HEK293 (cell line): Measurements from ENCODE around the gene DDX23.
A peak's percentile ranks its signal among the peaks of the same experiment; 100 is the strongest.

ENCODE experiments used
- CTCF ChIA-PET: fragments of 350-600 bp; formaldehyde crosslinking; extraction: SDS; loops from one replicate; lab custom pipeline; 2021; ENCODE audit warnings: antibody characterized with exemption; lab: Yijun Ruan, JAX
- POLR2A ChIA-PET: fragments of 300-600 bp; formaldehyde crosslinking; extraction: SDS; loops from one replicate; lab custom pipeline; 2020; ENCODE audit warnings: antibody characterized with exemption, inconsistent platforms; lab: Yijun Ruan, JAX
- H3K27ac ChIP-seq: fragments of 200-500 bp; sonication (Bioruptor generic); 2 replicates; pipeline ENCODE4 v1.5.1; 2014; ENCODE audit warnings: low read depth, low read length, control low read depth, inconsistent platforms; ENCODE audit errors: extremely low read depth
- H3K36me3 ChIP-seq, 2 experiments: fragments of 200-500 bp in 1 of 2; sonication (Bioruptor generic) in 1 of 2; 1 replicate in 1 of 2; 2 replicates in 1 of 2; pipeline ENCODE4 v1.5.1; 2014 to 2017; ENCODE audit warnings: inconsistent platforms in 2 of 2, low read length in 2 of 2; ENCODE audit not compliant: control insufficient read depth in 2 of 2, insufficient read depth in 1 of 2
- H3K4me1 ChIP-seq: fragments of 200-500 bp; sonication (Bioruptor generic); 2 replicates; pipeline ENCODE4 v1.5.1; 2014; ENCODE audit warnings: mild to moderate bottlenecking, low read length, inconsistent platforms; ENCODE audit not compliant: control insufficient read depth, insufficient read depth
- H3K4me3 ChIP-seq: 2 replicates; pipeline ENCODE4 v1.5.1; 2011; ENCODE audit warnings: low read depth, mild to moderate bottlenecking, control low read depth, low read length, moderate library complexity
- H3K9me3 ChIP-seq: fragments of 200-500 bp; sonication (Bioruptor generic); 2 replicates; pipeline ENCODE4 v1.5.1; 2014; ENCODE audit warnings: low read depth, low read length, inconsistent platforms; ENCODE audit not compliant: control insufficient read depth, insufficient read depth
- EGR2 ChIP-seq: fragments of 450-650 bp; formaldehyde crosslinking; IDR thresholded peaks from 2 replicates; pipeline ENCODE4 v1.5.1; 2016; ENCODE audit warnings: low read depth, missing biosample characterization, missing genetic modification characterization
- FEZF1 ChIP-seq: fragments of 450-650 bp; formaldehyde crosslinking; IDR thresholded peaks from 2 replicates; pipeline ENCODE4 v1.5.1; 2016; ENCODE audit warnings: missing biosample characterization, missing genetic modification characterization
- KLF1 ChIP-seq: fragments of 450-650 bp; formaldehyde crosslinking; IDR thresholded peaks from 2 replicates; pipeline ENCODE4 v1.5.1; 2016; ENCODE audit warnings: missing biosample characterization, missing genetic modification characterization
- MEIS1 ChIP-seq: sonication (generic); formaldehyde crosslinking; IDR thresholded peaks from 2 replicates; pipeline ENCODE4 v1.8.1; 2022; ENCODE audit warnings: missing genetic modification reagents, mild to moderate bottlenecking, borderline replicate concordance
- PRDM1 ChIP-seq: fragments of 450-650 bp; formaldehyde crosslinking; IDR thresholded peaks from 2 replicates; pipeline ENCODE4; 2016; ENCODE audit warnings: missing biosample characterization, missing genetic modification characterization
- ZBTB7A ChIP-seq: fragments of 450-650 bp; formaldehyde crosslinking; IDR thresholded peaks from 2 replicates; pipeline ENCODE4 v1.5.1; 2016; ENCODE audit warnings: low read depth, missing biosample characterization, missing genetic modification characterization
- ZFHX2 ChIP-seq: fragments of 450-650 bp; formaldehyde crosslinking; conservative IDR thresholded peaks from 2 replicates; pipeline ENCODE4 v1.5.1; 2016; ENCODE audit warnings: missing biosample characterization, missing genetic modification characterization
- ZFP69B ChIP-seq: fragments of 450-650 bp; formaldehyde crosslinking; IDR thresholded peaks from 2 replicates; pipeline ENCODE4 v1.5.1; 2016; ENCODE audit warnings: missing biosample characterization, missing genetic modification characterization
- ZNF133 ChIP-seq: fragments of 450-650 bp; formaldehyde crosslinking; IDR thresholded peaks from 2 replicates; pipeline ENCODE4 v1.5.1; 2016; ENCODE audit warnings: missing biosample characterization, missing genetic modification characterization
- ZNF140 ChIP-seq: fragments of 450-650 bp; formaldehyde crosslinking; IDR thresholded peaks from 2 replicates; pipeline ENCODE4 v1.5.1; 2016; ENCODE audit warnings: missing biosample characterization, missing genetic modification characterization
- ZNF169 ChIP-seq: fragments of 450-650 bp; formaldehyde crosslinking; IDR thresholded peaks from 2 replicates; pipeline ENCODE4 v1.5.1; 2016; ENCODE audit warnings: missing biosample characterization, missing genetic modification characterization
- ZNF239 ChIP-seq: fragments of 450-650 bp; formaldehyde crosslinking; IDR thresholded peaks from 2 replicates; pipeline ENCODE4 v1.5.1; 2016; ENCODE audit warnings: missing biosample characterization, missing genetic modification characterization
- ZNF274 ChIP-seq, 2 experiments: fragments of 200-500 bp in 1 of 2; fragments of 450-650 bp in 1 of 2; sonication (Bioruptor generic) in 1 of 2; formaldehyde crosslinking in 1 of 2; IDR thresholded peaks; 2 replicates each; pipeline versions ENCODE4 v1.5.1 to v1.6.1; 2014 to 2016; ENCODE audit warnings: borderline replicate concordance in 1 of 2, inconsistent platforms in 1 of 2, low read length in 1 of 2, missing biosample characterization in 1 of 2, missing genetic modification characterization in 1 of 2
- ZNF426 ChIP-seq: fragments of 450-650 bp; formaldehyde crosslinking; IDR thresholded peaks from 2 replicates; pipeline ENCODE4 v1.5.1; 2017; ENCODE audit warnings: missing biosample characterization, missing genetic modification characterization, mild to moderate bottlenecking, inconsistent platforms, moderate library complexity
- ZNF558 ChIP-seq: fragments of 450-650 bp; formaldehyde crosslinking; IDR thresholded peaks from 2 replicates; pipeline ENCODE4 v1.5.1; 2016; ENCODE audit warnings: missing biosample characterization, missing genetic modification characterization
- ZNF596 ChIP-seq: fragments of 450-650 bp; IDR thresholded peaks from 2 replicates; pipeline ENCODE4 v1.5.0; 2018; ENCODE audit warnings: missing biosample characterization, mild to moderate bottlenecking, missing genetic modification characterization, moderate library complexity
- ZNF621 ChIP-seq: fragments of 450-650 bp; formaldehyde crosslinking; IDR thresholded peaks from 2 replicates; pipeline ENCODE4 v1.5.1; 2017; ENCODE audit warnings: missing biosample characterization, missing genetic modification characterization
- ZNF76 ChIP-seq: fragments of 450-650 bp; formaldehyde crosslinking; IDR thresholded peaks from 2 replicates; pipeline ENCODE4; 2016; ENCODE audit warnings: low read depth, missing biosample characterization, missing genetic modification characterization, borderline replicate concordance
- ZNF843 ChIP-seq: fragments of 450-650 bp; formaldehyde crosslinking; IDR thresholded peaks from 2 replicates; pipeline ENCODE4 v1.5.1; 2016; ENCODE audit warnings: missing biosample characterization, missing genetic modification characterization
- ZSCAN16 ChIP-seq: fragments of 450-650 bp; formaldehyde crosslinking; IDR thresholded peaks from 2 replicates; pipeline ENCODE4 v1.5.1; 2016; ENCODE audit warnings: missing biosample characterization, missing genetic modification characterization
- TF ChIP-seq, protein P1 (sequence below): sonication (generic); formaldehyde crosslinking; IDR thresholded peaks from 2 replicates; pipeline ENCODE4 v1.8.1; 2022; ENCODE audit warnings: mild to moderate bottlenecking, moderate library complexity, missing genetic modification reagents
- TF ChIP-seq, protein P2 (sequence below): fragments of 450-650 bp; formaldehyde crosslinking; IDR thresholded peaks from 2 replicates; pipeline ENCODE4 v1.5.1; 2016; ENCODE audit warnings: missing biosample characterization, missing genetic modification characterization
- TF ChIP-seq, protein P3 (sequence below): fragments of 450-650 bp; formaldehyde crosslinking; conservative IDR thresholded peaks from 2 replicates; pipeline ENCODE4 v1.5.1; 2016; ENCODE audit warnings: low read depth, missing biosample characterization, missing genetic modification characterization
- TF ChIP-seq, protein P4 (sequence below): fragments of 450-650 bp; formaldehyde crosslinking; IDR thresholded peaks from 2 replicates; pipeline ENCODE4 v1.5.1; 2017; ENCODE audit warnings: missing biosample characterization, mild to moderate bottlenecking, missing genetic modification characterization, moderate library complexity

DDX23 gene

DNA sequence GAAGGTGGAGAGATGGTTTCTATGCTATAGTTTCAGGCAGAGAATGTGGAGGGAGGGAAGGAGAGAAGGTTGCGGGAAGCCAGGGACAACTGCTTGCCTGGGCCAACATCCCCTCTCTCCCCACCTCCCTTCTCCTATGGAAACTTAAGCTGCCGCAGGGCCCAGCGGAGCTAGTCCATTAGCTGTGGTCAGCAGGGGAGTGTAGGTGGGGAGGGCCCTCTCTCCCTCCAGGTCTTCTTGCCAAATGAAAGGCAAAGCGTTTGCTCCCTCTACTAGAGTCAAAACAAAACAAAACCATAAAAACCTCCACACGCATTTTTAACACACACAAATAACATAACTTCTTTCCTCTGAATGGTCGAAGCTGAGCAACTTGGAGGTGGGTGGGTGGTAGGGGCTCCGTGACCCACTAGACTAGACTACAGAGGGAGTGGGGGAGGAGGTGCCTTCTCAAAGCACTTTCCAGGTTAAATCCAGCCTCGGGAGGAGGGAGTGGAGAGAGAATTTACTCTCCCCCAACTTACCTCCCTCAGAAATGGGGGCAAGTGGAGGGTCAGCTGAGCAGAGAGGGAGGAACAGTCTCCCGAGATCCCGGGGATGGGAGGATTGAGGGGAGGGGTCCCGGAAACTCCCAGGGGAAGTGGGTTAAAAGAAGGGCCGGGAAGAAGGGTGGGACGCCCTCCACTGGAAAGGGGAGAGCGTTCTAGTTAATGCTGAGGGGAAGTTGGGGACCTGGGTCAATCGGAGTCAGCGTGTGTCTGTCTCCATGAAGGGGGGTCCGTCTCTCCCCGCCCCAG, 38.3 kb downstream of the DDX23 start:
- ChIA-PET CTCF (interaction anchor here (0.5 to 7.1 kb wide), 23 partner anchors 9 to 271 kb away, joined by 3 to 53 read pairs (median 4); partner anchors contain the start of genes ADCY6 and DDX23), POLR2A (interaction anchor here (1.5 kb wide), 1 partner anchor 60 kb away, joined by 12 read pairs; no protein-coding TSS in a partner anchor)
- H3K4me1 ChIP-seq, result peaks cover 3% of the 10 kb centered on the region; the same call in 1 of the 2 replicates
- no peaks in the 10 kb centered on the region for H3K9me3 ChIP-seq
- H3K4me3 ChIP-seq, result peak overlapping the region; percentile 63
- no peak overlapping the region for H3K27ac ChIP-seq
- peak; percentile 51 for TF ChIP-seq ZFHX2 (tag by site-specific recombination)
- no peak for TF ChIP-seq ZNF274 (IDR thresholded peaks at IDR 0.05; ENCODE audit: low read length)
- TF ChIP-seq ZNF274 (tag by site-specific recombination; IDR thresholded peaks at IDR 0.05; ENCODE audit: borderline replicate concordance), result no peak
- peak; percentile 46; the same call in 1 of the 2 replicates for TF ChIP-seq EGR2 (tag by site-specific recombination)
- TF ChIP-seq, protein P1, sequence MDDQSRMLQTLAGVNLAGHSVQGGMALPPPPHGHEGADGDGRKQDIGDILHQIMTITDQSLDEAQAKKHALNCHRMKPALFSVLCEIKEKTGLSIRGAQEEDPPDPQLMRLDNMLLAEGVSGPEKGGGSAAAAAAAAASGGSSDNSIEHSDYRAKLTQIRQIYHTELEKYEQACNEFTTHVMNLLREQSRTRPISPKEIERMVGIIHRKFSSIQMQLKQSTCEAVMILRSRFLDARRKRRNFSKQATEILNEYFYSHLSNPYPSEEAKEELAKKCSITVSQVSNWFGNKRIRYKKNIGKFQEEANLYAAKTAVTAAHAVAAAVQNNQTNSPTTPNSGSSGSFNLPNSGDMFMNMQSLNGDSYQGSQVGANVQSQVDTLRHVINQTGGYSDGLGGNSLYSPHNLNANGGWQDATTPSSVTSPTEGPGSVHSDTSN (CRISPR knock-in tag), result no peak
- no peak for TF ChIP-seq ZNF239 (tag by site-specific recombination)
- TF ChIP-seq PRDM1 (tag by site-specific recombination), result 0 out of 2 replicates have a peak, but pooled peaks have one; percentile 23
- TF ChIP-seq ZFP69B (tag by site-specific recombination), result no peak
- TF ChIP-seq, protein P2, sequence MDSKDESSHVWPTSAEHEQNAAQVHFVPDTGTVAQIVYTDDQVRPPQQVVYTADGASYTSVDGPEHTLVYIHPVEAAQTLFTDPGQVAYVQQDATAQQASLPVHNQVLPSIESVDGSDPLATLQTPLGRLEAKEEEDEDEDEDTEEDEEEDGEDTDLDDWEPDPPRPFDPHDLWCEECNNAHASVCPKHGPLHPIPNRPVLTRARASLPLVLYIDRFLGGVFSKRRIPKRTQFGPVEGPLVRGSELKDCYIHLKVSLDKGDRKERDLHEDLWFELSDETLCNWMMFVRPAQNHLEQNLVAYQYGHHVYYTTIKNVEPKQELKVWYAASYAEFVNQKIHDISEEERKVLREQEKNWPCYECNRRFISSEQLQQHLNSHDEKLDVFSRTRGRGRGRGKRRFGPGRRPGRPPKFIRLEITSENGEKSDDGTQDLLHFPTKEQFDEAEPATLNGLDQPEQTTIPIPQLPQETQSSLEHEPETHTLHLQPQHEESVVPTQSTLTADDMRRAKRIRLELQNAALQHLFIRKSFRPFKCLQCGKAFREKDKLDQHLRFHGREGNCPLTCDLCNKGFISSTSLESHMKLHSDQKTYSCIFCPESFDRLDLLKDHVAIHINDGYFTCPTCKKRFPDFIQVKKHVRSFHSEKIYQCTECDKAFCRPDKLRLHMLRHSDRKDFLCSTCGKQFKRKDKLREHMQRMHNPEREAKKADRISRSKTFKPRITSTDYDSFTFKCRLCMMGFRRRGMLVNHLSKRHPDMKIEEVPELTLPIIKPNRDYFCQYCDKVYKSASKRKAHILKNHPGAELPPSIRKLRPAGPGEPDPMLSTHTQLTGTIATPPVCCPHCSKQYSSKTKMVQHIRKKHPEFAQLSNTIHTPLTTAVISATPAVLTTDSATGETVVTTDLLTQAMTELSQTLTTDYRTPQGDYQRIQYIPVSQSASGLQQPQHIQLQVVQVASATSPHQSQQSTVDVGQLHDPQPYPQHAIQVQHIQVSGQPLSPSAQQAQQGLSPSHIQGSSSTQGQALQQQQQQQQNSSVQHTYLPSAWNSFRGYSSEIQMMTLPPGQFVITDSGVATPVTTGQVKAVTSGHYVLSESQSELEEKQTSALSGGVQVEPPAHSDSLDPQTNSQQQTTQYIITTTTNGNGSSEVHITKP, result peak; percentile 81
- no peak for TF ChIP-seq ZNF76 (tag by site-specific recombination)
- TF ChIP-seq ZNF133 (tag by site-specific recombination), result no peak
- TF ChIP-seq ZBTB7A (tag by site-specific recombination), result no peak
- H3K36me3 ChIP-seq, result no peaks in the 10 kb centered on the region

DNA sequence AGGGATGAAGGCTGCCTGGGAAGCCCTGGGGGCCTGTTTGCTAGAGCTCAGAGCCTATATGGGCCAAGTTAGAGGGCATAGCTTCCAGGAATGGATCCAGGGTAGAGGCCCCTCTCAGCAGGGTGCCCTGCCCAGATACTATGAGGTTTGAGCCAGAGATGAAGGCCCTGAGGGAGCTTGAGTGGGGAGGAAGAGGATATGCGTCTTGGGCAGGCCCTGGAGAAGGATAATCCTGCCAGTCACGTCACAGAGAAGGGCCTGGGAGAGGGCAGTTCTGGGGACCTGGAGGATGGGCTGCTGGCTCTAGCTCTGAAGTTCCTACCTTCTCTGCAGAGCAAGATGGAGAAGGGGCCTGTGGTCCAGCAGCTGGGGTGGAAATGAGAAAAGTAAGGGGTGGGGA, 39.6 kb downstream of the DDX23 start:
- Histone ChIP-seq H3K36me3 (no peaks in the 10 kb centered on the region), H3K9me3 (no peaks in the 10 kb centered on the region), H3K4me1 (peaks cover 3% of the 10 kb centered on the region; the same call in 1 of the 2 replicates), H3K4me3 (no peak overlapping the region), H3K27ac (no peak overlapping the region)
- CTCF ChIA-PET, result interaction anchor here (0.5 to 7.1 kb wide), 7 partner anchors 11 to 276 kb away, joined by 3 to 53 read pairs (median 4); no protein-coding TSS in a partner anchor
- TF ChIP-seq, protein P3, sequence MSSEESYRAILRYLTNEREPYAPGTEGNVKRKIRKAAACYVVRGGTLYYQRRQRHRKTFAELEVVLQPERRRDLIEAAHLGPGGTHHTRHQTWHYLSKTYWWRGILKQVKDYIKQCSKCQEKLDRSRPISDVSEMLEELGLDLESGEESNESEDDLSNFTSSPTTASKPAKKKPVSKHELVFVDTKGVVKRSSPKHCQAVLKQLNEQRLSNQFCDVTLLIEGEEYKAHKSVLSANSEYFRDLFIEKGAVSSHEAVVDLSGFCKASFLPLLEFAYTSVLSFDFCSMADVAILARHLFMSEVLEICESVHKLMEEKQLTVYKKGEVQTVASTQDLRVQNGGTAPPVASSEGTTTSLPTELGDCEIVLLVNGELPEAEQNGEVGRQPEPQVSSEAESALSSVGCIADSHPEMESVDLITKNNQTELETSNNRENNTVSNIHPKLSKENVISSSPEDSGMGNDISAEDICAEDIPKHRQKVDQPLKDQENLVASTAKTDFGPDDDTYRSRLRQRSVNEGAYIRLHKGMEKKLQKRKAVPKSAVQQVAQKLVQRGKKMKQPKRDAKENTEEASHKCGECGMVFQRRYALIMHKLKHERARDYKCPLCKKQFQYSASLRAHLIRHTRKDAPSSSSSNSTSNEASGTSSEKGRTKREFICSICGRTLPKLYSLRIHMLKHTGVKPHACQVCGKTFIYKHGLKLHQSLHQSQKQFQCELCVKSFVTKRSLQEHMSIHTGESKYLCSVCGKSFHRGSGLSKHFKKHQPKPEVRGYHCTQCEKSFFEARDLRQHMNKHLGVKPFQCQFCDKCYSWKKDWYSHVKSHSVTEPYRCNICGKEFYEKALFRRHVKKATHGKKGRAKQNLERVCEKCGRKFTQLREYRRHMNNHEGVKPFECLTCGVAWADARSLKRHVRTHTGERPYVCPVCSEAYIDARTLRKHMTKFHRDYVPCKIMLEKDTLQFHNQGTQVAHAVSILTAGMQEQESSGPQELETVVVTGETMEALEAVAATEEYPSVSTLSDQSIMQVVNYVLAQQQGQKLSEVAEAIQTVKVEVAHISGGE, result no peak
- no peak for TF ChIP-seq MEIS1 (CRISPR knock-in tag)
- no peak for TF ChIP-seq ZNF169 (tag by site-specific recombination)
- TF ChIP-seq, protein P4, sequence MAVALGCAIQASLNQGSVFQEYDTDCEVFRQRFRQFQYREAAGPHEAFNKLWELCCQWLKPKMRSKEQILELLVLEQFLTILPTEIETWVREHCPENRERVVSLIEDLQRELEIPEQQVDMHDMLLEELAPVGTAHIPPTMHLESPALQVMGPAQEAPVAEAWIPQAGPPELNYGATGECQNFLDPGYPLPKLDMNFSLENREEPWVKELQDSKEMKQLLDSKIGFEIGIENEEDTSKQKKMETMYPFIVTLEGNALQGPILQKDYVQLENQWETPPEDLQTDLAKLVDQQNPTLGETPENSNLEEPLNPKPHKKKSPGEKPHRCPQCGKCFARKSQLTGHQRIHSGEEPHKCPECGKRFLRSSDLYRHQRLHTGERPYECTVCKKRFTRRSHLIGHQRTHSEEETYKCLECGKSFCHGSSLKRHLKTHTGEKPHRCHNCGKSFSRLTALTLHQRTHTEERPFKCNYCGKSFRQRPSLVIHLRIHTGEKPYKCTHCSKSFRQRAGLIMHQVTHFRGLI (tag by site-specific recombination), result no peak
- TF ChIP-seq ZNF133 (tag by site-specific recombination), result no peak
- no peak for TF ChIP-seq FEZF1 (tag by site-specific recombination)
- no peak for TF ChIP-seq ZNF843 (tag by site-specific recombination)
- TF ChIP-seq ZNF596 (tag by site-specific recombination), result no peak
- no peak for TF ChIP-seq ZNF426 (tag by site-specific recombination)
- no peak for TF ChIP-seq KLF1
- TF ChIP-seq ZNF558 (tag by site-specific recombination), result no peak
- no peak for TF ChIP-seq ZNF621 (tag by site-specific recombination)
- no peak for TF ChIP-seq ZSCAN16 (tag by site-specific recombination)
- TF ChIP-seq ZNF140 (tag by site-specific recombination), result no peak
- POLR2A ChIA-PET, result interaction anchor here (0.6 to 0.7 kb wide), 2 partner anchors 17 to 108 kb away, joined by 3 to 5 read pairs; no protein-coding TSS in a partner anchor
